ENCODE results near the gene GNGT2. TPM values are rescaled to one million over a fixed set of nuclear protein-coding genes. Genes with fewer than 3 reads are reported as not detected.
A peak's percentile ranks its signal among the peaks of the same experiment; 100 is the strongest.

GNGT2 gene
- total RNA-seq, 2 experiments from 2014 or later = 40.0 to 45.4 TPM

DNA sequence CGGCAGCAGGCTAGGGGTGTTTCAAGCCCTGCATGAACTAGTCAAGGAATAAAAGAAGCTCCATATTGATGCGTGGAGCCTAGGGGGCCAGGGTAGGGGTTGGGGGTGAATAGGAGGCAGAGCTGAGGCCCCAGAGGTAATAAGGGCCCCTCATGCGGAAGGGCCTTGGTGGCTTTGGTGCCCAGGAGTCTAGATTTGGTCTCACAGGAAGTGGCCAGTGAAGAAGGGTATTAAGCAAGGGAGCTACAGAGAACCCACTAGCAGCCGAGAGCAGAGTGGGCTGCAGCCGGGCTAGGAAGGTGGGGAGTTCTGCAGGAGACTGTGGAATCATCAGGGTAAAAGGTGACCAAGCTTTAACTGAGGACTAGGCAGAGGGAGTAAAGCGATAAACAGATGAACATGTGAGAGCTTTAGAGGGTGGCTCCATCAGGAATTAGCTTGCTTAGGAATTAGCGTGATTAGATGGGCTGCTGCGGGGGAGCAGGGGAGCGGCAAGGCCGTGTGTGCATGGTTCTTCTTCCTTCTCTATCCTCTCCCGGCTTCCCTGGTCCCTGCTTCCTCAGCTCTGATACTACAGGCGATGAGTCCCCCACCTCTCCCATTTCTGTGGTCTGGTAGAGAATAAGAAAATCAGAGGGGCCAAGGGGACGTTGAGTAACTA, 9.8 kb downstream of the GNGT2 start:
- CTCF ChIA-PET = interaction anchor here (0.6 to 5.1 kb wide), 5 partner anchors 10 to 1302 kb away, joined by 3 to 30 read pairs (median 3); partner anchors contain the start of genes ABI3, GNGT2 and PHOSPHO1

DNA sequence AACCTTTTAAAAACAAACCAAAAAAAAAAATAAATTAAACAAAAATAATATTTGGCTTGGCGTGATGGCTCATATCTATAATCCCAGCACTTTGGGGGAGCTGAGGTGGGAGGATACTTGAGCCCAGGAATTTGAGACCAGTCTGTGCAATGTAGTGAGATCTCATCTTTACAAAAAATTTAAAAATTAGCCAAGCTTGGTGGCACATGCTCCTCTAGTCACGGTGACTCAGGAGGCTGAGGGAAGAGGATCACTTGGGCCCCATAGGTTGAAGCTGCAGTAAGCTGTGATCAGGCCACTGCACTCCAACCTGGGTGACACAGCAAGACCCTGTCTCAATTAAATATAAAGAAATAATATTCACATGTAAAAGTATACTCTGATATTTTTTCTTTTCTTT, 12.2 kb downstream of the GNGT2 start:
- no peaks in the 10 kb centered on the region for H3K27me3 Mint-ChIP-seq (ENCODE audit: low read depth)
- DNase-seq = no peak
- H3K36me3 Mint-ChIP-seq (ENCODE audit: low read depth) = peaks cover 12% of the 10 kb centered on the region
- no peaks in the 10 kb centered on the region for H3K9me3 Mint-ChIP-seq (ENCODE audit: insufficient read depth)
- ChIA-PET POLR2A (interaction anchor here (1.3 kb wide), 1 partner anchor 11 kb away, joined by 4 read pairs; no protein-coding TSS in a partner anchor), CTCF (interaction anchor here (0.9 to 5.1 kb wide), 8 partner anchors 12 to 93 kb away, joined by 3 to 30 read pairs (median 5); partner anchors contain the start of genes ABI3 and GNGT2)
- H3K27ac Mint-ChIP-seq = no peak overlapping the region
- ATAC-seq = no peak
- H3K4me3 Mint-ChIP-seq = no peak overlapping the region
- peaks cover 35% of the 10 kb centered on the region for H3K4me1 Mint-ChIP-seq (ENCODE audit: low read depth)

More for the DNA sequence above, 9.8 kb downstream of the GNGT2 start:
- POLR2A ChIA-PET = interaction anchor here (0.9 to 1.4 kb wide), 3 partner anchors 9 to 160 kb away, joined by 3 to 4 read pairs (median 3); no protein-coding TSS in a partner anchor
- no peaks in the 10 kb centered on the region for H3K9me3 Mint-ChIP-seq (ENCODE audit: insufficient read depth)
- peaks cover 23% of the 10 kb centered on the region for H3K36me3 Mint-ChIP-seq (ENCODE audit: low read depth)
- H3K4me1 Mint-ChIP-seq (ENCODE audit: low read depth) = peaks cover 18% of the 10 kb centered on the region
- DNase-seq = no peak
- H3K27me3 Mint-ChIP-seq (ENCODE audit: low read depth) = no peaks in the 10 kb centered on the region
- H3K27ac Mint-ChIP-seq = no peak overlapping the region
- no peak overlapping the region for H3K4me3 Mint-ChIP-seq
- ATAC-seq = no peak

DNA sequence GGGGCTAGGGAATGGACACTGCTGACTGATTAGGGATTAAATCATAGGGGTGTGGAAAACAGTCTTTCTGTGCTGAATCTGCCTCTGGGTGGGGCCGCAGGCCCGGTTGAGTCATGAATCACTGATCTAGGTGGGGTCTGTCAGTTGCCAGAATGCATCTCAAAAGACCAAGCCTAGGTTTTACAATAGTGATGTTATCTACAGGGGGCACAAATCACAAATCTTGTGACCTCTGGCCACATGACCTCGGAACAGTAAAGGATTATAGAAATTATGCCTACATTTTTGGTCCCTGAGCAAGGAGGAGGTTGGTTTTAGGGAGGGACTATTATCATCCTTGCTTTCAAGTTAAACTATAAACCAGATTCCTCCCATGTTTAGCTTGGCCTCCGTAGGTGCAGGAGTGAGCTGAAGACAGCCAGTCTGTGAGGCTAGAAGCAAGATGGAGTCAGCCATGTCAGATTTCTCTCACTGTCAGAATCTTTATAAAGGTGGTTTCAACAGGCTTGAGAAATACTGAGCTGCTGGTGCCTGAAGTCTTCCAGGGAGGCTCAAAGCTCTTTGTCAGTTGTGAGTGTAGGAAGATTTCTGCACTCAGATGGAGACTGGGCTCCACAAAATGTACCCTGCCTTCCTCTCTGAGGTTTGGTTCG, 12.9 kb downstream of the GNGT2 start:
- no peak overlapping the region for H3K4me3 Mint-ChIP-seq
- CTCF ChIA-PET = interaction anchor here (0.9 to 5.1 kb wide), 9 partner anchors 10 to 94 kb away, joined by 3 to 30 read pairs (median 4); partner anchors contain the start of genes ABI3 and GNGT2
- no peaks in the 10 kb centered on the region for H3K9me3 Mint-ChIP-seq (ENCODE audit: insufficient read depth)
- POLR2A ChIA-PET = interaction anchor here (1.3 kb wide), 1 partner anchor 12 kb away, joined by 4 read pairs; no protein-coding TSS in a partner anchor
- peaks cover 43% of the 10 kb centered on the region for H3K4me1 Mint-ChIP-seq (ENCODE audit: low read depth)
- ATAC-seq (no peak), DNase-seq (no peak)
- H3K27ac Mint-ChIP-seq = no peak overlapping the region
- no peaks in the 10 kb centered on the region for H3K27me3 Mint-ChIP-seq (ENCODE audit: low read depth)
- H3K36me3 Mint-ChIP-seq (ENCODE audit: low read depth) = peaks cover 8% of the 10 kb centered on the region

DNA sequence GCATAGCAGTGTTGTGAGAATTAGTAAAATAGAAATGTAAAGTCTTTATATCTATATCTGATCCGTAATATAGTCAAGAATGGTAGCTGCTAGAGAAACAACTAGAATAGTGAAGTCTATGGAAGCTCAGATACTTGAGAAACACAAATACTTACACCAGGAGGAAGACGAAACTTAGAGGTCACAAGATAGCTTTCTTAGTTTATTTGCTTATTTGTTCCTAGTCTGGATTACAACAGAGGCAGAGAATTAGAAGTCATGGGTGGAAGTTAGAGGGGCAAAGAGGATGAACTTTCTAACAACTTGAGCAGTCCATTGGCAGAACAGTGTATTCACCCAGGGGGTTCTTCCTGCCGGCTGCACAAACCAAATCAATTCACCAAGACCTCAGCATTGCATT, 13.9 kb downstream of the GNGT2 start:
- H3K4me3 Mint-ChIP-seq = no peak overlapping the region

DNA sequence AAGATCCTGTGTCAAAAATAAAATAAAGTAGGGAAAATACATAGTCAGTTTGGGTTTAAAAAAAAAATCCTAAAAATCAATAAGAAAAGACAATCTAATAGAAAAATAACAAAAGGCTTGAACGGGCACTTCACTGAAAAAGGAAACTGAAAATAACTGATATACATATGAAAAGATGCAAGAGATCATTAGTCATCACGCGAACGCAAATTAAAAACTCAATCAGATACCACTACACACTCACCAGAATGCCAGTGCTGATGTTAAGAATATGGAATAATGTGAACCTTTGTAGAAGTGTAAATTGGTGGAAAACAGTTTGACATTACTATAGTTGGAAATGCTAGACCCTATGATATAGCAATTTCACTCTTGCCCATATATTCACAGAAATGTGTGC, 14.6 kb downstream of the GNGT2 start:
- DNase-seq (no peak), ATAC-seq (no peak)
- Mint-ChIP-seq H3K27ac (peak overlapping the region; percentile 31), H3K9me3 (ENCODE audit: insufficient read depth) (no peaks in the 10 kb centered on the region), H3K27me3 (ENCODE audit: low read depth) (no peaks in the 10 kb centered on the region), H3K4me3 (no peak overlapping the region), H3K4me1 (ENCODE audit: low read depth) (peaks cover 50% of the 10 kb centered on the region), H3K36me3 (ENCODE audit: low read depth) (peaks cover 4% of the 10 kb centered on the region)
- ChIA-PET CTCF (interaction anchor here (1.3 to 7.7 kb wide), 4 partner anchors 13 to 31 kb away, joined by 3 to 92 read pairs (median 18); partner anchors contain the start of genes ABI3, GNGT2 and PHOSPHO1), POLR2A (interaction anchor here (5.4 kb wide), 1 partner anchor 14 kb away, joined by 69 read pairs; the partner anchor contains the start of genes ABI3 and GNGT2)

More for the DNA sequence above, 13.9 kb downstream of the GNGT2 start:
- no peaks in the 10 kb centered on the region for H3K9me3 Mint-ChIP-seq (ENCODE audit: insufficient read depth)
- no peak for DNase-seq
- peaks cover 46% of the 10 kb centered on the region for H3K4me1 Mint-ChIP-seq (ENCODE audit: low read depth)
- CTCF ChIA-PET = interaction anchor here (1.7 to 5.1 kb wide), 4 partner anchors 11 to 29 kb away, joined by 4 to 30 read pairs (median 14); partner anchors contain the start of genes ABI3 and GNGT2
- H3K27me3 Mint-ChIP-seq (ENCODE audit: low read depth) = no peaks in the 10 kb centered on the region
- POLR2A ChIA-PET = no interaction called here
- H3K27ac Mint-ChIP-seq = no peak overlapping the region
- ATAC-seq = no peak
- peaks cover 4% of the 10 kb centered on the region for H3K36me3 Mint-ChIP-seq (ENCODE audit: low read depth)

DNA sequence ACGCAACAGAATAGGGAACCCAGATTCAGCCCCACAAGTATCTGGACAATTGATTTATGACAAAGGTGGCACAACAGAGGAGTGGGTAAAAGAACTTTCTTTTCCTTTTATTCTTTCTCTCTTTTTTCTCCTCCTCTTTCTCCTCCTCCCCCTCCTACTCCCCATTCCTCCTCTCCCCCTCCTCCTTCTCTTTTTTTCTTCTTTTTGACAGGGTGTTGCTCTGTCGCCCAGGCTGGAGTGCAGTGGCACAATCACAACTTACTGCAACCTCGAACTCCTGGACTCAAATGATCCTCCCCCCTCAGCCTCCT, 16.1 kb downstream of the GNGT2 start:
- DNase-seq = no peak
- ATAC-seq = no peak
- H3K4me3 Mint-ChIP-seq = no peak overlapping the region
- H3K36me3 Mint-ChIP-seq (ENCODE audit: low read depth) = peaks cover 4% of the 10 kb centered on the region
- H3K27me3 Mint-ChIP-seq (ENCODE audit: low read depth) = no peaks in the 10 kb centered on the region
- no peaks in the 10 kb centered on the region for H3K9me3 Mint-ChIP-seq (ENCODE audit: insufficient read depth)
- peaks cover 59% of the 10 kb centered on the region for H3K4me1 Mint-ChIP-seq (ENCODE audit: low read depth)
- POLR2A ChIA-PET = interaction anchor here (5.4 kb wide), 1 partner anchor 16 kb away, joined by 69 read pairs; the partner anchor contains the start of genes ABI3 and GNGT2
- CTCF ChIA-PET = interaction anchor here (0.7 to 7.7 kb wide), 5 partner anchors 15 to 33 kb away, joined by 3 to 92 read pairs (median 6); partner anchors contain the start of gene PHOSPHO1
- no peak overlapping the region for H3K27ac Mint-ChIP-seq

DNA sequence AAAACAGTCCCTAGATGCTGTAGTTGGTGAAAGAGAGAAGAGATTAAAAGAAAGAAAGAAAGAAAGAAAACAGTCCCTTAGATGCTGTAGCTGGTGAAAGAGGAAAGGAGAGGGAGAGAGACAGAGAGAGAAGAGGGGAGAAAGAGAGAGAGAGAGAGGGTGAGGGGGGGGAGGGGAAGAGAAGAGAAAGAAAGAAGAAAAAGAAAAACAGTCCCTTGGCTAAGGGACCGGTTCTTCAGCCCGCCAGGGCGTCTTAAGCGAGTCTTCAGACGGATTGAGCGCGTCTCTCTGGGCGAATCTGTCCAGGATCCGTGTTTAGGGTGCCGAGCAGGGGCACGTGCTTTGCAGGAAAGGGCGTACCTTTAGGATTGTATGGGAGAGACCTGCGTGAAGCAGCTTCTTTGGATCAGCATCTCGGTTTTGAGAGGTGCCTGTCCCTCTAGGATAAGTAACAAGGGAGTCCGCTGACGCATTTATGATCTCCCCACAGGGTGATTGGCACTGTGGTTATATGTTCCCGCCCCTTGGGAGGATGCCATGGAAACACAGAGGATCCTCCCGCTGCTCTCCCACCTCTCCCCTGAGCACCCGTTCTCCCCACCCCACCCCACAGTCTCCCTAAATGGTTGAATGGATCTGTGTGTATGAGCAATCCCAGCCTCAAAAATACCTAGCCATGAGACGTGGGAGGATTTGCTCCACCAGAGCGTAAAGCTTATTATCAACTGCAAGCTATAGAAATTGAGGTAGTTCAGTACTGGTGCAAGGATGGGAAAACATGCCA, 16.7 kb downstream of the GNGT2 start:
- ATAC-seq = no peak
- POLR2A ChIA-PET = interaction anchor here (1.0 to 5.4 kb wide), 4 partner anchors 9 to 31 kb away, joined by 3 to 69 read pairs (median 28); partner anchors contain the start of genes ABI3 and GNGT2
- Mint-ChIP-seq H3K27me3 (ENCODE audit: low read depth) (no peaks in the 10 kb centered on the region), H3K4me1 (ENCODE audit: low read depth) (peaks cover 59% of the 10 kb centered on the region), H3K9me3 (ENCODE audit: insufficient read depth) (no peaks in the 10 kb centered on the region), H3K4me3 (peak overlapping the region; percentile 83), H3K27ac (peak overlapping the region; percentile 94), H3K36me3 (ENCODE audit: low read depth) (peaks cover 4% of the 10 kb centered on the region)
- CTCF ChIA-PET = interaction anchor here (0.6 to 7.7 kb wide), 7 partner anchors 15 to 1200 kb away, joined by 3 to 92 read pairs (median 6); partner anchors contain the start of gene PHOSPHO1
- DNase-seq = no peak

DNA sequence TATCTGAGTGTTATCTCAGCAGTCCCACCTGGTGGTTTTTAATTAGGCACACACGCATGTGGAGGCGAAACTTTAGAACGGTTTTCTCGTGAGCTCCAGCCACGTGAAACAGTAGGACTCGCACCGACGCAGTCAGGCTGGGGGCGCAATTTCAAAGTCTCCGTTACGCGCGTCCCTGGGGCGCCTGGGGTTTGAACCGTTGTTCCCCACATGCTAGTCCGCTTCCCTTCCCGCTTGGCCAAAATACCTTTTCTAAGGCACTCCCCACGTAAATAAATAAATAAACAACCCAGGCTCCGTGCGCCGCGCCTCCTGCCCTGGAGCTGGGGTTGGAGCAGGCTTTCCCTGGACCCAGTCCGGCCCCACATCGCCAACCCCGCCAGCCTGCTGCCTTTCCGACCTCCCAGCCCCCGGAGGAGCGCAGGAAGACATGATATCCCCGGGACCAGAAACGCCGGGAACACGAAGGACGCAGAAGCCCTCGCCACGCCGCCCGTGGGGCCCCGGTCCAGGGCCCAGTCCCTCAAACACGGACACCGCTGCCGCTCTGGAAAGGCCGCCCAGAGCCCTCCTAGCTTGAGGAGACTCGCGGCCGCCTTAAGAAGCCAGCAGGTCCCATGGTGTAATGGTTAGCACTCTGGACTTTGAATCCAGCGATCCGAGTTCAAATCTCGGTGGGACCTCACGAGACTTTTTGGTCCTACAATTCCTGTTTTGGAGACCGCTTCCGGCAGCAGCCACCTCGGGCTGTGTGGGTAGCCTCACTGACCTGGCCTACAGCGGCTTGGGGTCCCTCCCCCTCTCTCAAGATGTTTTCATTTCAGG, 18.2 kb downstream of the GNGT2 start:
- Mint-ChIP-seq H3K36me3 (ENCODE audit: low read depth) (peaks cover 4% of the 10 kb centered on the region), H3K4me1 (ENCODE audit: low read depth) (peaks cover 55% of the 10 kb centered on the region), H3K27ac (peak overlapping the region; percentile 94), H3K27me3 (ENCODE audit: low read depth) (no peaks in the 10 kb centered on the region), H3K4me3 (peak overlapping the region; percentile 83), H3K9me3 (ENCODE audit: insufficient read depth) (no peaks in the 10 kb centered on the region)
- ATAC-seq (peak; percentile 62), DNase-seq (peak; percentile 92)
- CTCF ChIA-PET = interaction anchor here (1.0 to 7.7 kb wide), 12 partner anchors 10 to 166 kb away, joined by 3 to 92 read pairs (median 12); partner anchors contain the start of gene PHOSPHO1
- POLR2A ChIA-PET = interaction anchor here (0.7 to 5.4 kb wide), 7 partner anchors 9 to 38 kb away, joined by 3 to 69 read pairs (median 8); partner anchors contain the start of genes ABI3 and GNGT2

DNA sequence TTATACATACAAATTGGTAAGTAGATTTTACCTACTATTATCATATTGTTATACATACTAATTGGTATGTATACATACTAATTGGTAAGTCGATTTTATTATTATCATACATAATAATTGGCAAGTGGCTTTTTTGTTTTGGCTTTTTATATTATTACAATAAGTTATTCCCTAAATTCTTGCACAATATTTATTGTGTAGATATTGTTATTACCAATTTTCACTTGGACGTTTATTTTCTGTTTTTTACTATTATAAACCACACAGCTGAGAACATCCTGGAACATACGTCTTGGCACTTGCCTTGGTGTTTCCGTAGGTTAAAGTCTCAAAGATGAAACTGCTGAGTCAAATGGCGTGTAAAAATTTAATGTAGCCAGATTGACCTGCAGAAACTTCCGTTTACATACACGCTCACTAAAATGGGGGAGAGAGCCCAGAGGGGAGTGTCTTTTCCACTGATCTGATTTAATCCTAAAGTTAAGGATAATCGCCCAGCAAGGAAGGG, 18.9 kb downstream of the GNGT2 start:
- POLR2A ChIA-PET = interaction anchor here (0.7 to 5.4 kb wide), 7 partner anchors 10 to 38 kb away, joined by 3 to 69 read pairs (median 8); partner anchors contain the start of genes ABI3 and GNGT2
- H3K4me3 Mint-ChIP-seq = peak overlapping the region; percentile 83

DNA sequence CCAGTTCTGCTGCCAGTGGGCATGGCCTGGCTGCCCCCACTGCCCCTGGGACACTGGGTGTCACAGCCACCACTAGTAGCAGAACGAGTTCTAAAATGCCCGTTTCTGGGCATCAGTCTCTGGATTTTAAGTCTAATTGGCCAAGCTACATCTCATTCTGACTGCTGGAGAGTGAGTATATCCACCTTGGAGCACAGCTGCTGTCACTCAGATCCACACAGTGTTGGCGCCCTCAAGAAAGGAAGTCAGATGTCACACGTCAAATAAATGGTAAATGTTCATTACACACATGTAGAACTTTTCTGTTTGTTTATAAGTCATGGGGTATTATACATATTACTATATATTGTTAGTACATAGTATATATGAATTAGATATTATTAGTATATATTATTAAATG, 19.4 kb downstream of the GNGT2 start:
- ATAC-seq (no peak), DNase-seq (no peak)
- peak overlapping the region; percentile 25 for H3K27ac Mint-ChIP-seq
- H3K4me3 Mint-ChIP-seq = peak overlapping the region; percentile 49
- H3K4me1 Mint-ChIP-seq (ENCODE audit: low read depth) = peaks cover 49% of the 10 kb centered on the region
- H3K27me3 Mint-ChIP-seq (ENCODE audit: low read depth) = no peaks in the 10 kb centered on the region
- POLR2A ChIA-PET = interaction anchor here (0.6 to 5.4 kb wide), 7 partner anchors 10 to 183 kb away, joined by 3 to 69 read pairs (median 4); partner anchors contain the start of genes ABI3 and GNGT2
- H3K9me3 Mint-ChIP-seq (ENCODE audit: insufficient read depth) = peaks cover 5% of the 10 kb centered on the region
- CTCF ChIA-PET = interaction anchor here (1.2 to 7.7 kb wide), 8 partner anchors 8 to 158 kb away, joined by 3 to 92 read pairs (median 19); partner anchors contain the start of gene PHOSPHO1
- H3K36me3 Mint-ChIP-seq (ENCODE audit: low read depth) = peaks cover 8% of the 10 kb centered on the region

More for the DNA sequence above, 18.9 kb downstream of the GNGT2 start:
- CTCF ChIA-PET = interaction anchor here (1.0 to 7.7 kb wide), 12 partner anchors 9 to 167 kb away, joined by 3 to 92 read pairs (median 12); partner anchors contain the start of gene PHOSPHO1
- DNase-seq (no peak), ATAC-seq (peak; percentile 0)
- H3K9me3 Mint-ChIP-seq (ENCODE audit: insufficient read depth) = no peaks in the 10 kb centered on the region
- peaks cover 4% of the 10 kb centered on the region for H3K36me3 Mint-ChIP-seq (ENCODE audit: low read depth)
- H3K4me1 Mint-ChIP-seq (ENCODE audit: low read depth) = peaks cover 52% of the 10 kb centered on the region
- H3K27me3 Mint-ChIP-seq (ENCODE audit: low read depth) = no peaks in the 10 kb centered on the region
- H3K27ac Mint-ChIP-seq = peak overlapping the region; percentile 94
